Type B pancreatic cell (in vitro differentiated cells): Measurements from ENCODE around the gene TLX1. TPM values are rescaled to one million over a fixed set of nuclear protein-coding genes. Genes with fewer than 3 reads are reported as not detected.

ENCODE experiments used
- DNase-seq: peaks from one replicate; pipeline ENCODE4 v3.0.0; 2021; ENCODE audit warnings: mixed read lengths; ENCODE audit not compliant: unreplicated experiment; ENCODE audit errors: extremely low spot score
- H3K27ac Mint-ChIP-seq: 2 replicates; pipeline ENCODE4 v1.8.0; 2021; ENCODE audit warnings: mild to moderate bottlenecking, mixed read lengths
- H3K27me3 Mint-ChIP-seq: 2 replicates; pipeline ENCODE4 v1.8.0; 2021; ENCODE audit warnings: mixed read lengths
- H3K36me3 Mint-ChIP-seq: 2 replicates; pipeline ENCODE4 v1.8.0; 2021; ENCODE audit warnings: mixed read lengths
- H3K4me1 Mint-ChIP-seq: one replicate; pipeline ENCODE4 v1.8.0; 2021; ENCODE audit warnings: mixed read lengths; ENCODE audit not compliant: unreplicated experiment
- H3K4me3 Mint-ChIP-seq: 2 replicates; pipeline ENCODE4 v1.8.0; 2021; ENCODE audit warnings: mild to moderate bottlenecking, mixed read lengths
- H3K9me3 Mint-ChIP-seq: 2 replicates; pipeline ENCODE4 v1.8.0; 2021; ENCODE audit warnings: mixed read lengths
- total RNA-seq: library from RNA; stranded (reverse); gene quantifications from 2 replicates; pipeline ENCODE4 v1.2.1, GENCODE V29; 2021; ENCODE audit warnings: low replicate concordance
- TF ChIP-seq, protein P1 (sequence below): fragments of 200-600 bp; sonication (generic); conservative IDR thresholded peaks from 2 replicates; pipeline ENCODE4 v1.5.0; 2021; ENCODE audit warnings: antibody characterized with exemption, mild to moderate bottlenecking

TLX1 gene
- total RNA-seq, 1 donor from 2014 or later: 0.17 TPM

DNA sequence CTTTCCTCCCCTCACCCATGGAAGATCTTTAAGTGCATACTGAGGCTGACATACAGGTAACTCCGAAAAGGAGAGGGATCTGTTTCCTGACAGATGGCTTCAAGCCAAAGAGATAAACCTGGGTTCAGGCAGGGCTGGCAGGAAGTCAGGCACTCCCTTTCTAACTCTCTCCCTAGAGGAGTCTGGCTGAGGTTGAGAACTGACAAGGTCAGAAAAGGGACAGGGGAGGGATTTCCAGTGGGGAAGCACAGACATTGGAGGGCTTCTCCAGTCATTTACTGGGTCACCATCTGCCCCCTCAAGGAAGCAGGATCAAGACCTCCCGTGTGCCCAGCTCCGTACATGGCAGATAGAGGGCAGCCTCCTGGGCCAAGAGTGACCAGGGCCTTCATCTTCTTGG is 31.6 kb downstream of the TLX1 start:
- no peak for DNase-seq
- Mint-ChIP-seq H3K36me3 (no peaks in the 10 kb centered on the region), H3K27me3 (peaks cover 95% of the 10 kb centered on the region), H3K4me1 (peaks cover 7% of the 10 kb centered on the region), H3K4me3 (no peak overlapping the region), H3K27ac (no peak overlapping the region), H3K9me3 (no peaks in the 10 kb centered on the region)
- TF ChIP-seq, protein P1, sequence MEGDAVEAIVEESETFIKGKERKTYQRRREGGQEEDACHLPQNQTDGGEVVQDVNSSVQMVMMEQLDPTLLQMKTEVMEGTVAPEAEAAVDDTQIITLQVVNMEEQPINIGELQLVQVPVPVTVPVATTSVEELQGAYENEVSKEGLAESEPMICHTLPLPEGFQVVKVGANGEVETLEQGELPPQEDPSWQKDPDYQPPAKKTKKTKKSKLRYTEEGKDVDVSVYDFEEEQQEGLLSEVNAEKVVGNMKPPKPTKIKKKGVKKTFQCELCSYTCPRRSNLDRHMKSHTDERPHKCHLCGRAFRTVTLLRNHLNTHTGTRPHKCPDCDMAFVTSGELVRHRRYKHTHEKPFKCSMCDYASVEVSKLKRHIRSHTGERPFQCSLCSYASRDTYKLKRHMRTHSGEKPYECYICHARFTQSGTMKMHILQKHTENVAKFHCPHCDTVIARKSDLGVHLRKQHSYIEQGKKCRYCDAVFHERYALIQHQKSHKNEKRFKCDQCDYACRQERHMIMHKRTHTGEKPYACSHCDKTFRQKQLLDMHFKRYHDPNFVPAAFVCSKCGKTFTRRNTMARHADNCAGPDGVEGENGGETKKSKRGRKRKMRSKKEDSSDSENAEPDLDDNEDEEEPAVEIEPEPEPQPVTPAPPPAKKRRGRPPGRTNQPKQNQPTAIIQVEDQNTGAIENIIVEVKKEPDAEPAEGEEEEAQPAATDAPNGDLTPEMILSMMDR: no peak

DNA sequence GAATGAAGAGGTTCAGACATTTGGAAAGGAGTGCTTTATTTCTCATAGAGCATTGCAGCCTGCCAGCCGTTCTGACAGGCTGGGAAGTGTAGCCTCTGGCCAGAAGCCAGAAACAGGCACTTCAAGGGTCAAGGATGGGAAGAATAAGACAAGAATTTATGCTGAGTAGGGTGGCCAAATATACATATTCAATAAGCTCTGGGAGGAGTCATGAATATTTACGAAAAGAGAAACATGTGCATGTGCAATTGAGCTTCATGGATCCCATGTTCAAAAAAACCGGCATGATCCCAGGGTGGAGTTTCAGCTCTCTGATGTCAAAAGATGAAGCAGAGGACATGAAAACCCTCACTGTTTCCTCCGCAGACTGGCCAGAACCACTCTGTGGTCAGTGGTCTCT is 32.9 kb downstream of the TLX1 start:
- Mint-ChIP-seq H3K27me3 (peaks cover 96% of the 10 kb centered on the region), H3K27ac (no peak overlapping the region), H3K36me3 (no peaks in the 10 kb centered on the region), H3K4me1 (peaks cover 7% of the 10 kb centered on the region), H3K4me3 (no peak overlapping the region), H3K9me3 (no peaks in the 10 kb centered on the region)
- TF ChIP-seq, protein P1: no peak
- DNase-seq: no peak

DNA sequence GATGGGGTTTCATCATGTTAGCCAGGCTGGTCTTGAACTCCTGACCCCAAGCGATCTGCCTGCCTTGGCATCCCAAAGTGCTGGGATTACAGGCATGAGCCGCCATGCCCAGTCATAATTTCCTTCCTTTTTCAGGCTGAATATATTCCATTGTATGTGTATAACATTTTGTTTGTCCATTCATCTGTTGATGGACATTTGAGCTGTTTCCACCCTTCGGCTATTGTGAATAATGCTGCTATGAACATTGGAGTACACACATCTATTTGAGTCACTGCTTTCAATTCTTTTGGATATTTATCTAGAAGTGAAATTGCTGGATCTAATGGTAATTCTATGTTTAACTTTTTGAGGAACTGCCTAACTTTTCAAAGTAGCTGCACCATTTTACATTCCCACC is 34.6 kb downstream of the TLX1 start:
- TF ChIP-seq, protein P1: no peak
- H3K27me3 Mint-ChIP-seq: peaks cover 88% of the 10 kb centered on the region
- H3K36me3 Mint-ChIP-seq: no peaks in the 10 kb centered on the region
- H3K4me1 Mint-ChIP-seq: peaks cover 7% of the 10 kb centered on the region
- H3K9me3 Mint-ChIP-seq: no peaks in the 10 kb centered on the region
- DNase-seq: no peak
- no peak overlapping the region for H3K27ac Mint-ChIP-seq
- H3K4me3 Mint-ChIP-seq: no peak overlapping the region

DNA sequence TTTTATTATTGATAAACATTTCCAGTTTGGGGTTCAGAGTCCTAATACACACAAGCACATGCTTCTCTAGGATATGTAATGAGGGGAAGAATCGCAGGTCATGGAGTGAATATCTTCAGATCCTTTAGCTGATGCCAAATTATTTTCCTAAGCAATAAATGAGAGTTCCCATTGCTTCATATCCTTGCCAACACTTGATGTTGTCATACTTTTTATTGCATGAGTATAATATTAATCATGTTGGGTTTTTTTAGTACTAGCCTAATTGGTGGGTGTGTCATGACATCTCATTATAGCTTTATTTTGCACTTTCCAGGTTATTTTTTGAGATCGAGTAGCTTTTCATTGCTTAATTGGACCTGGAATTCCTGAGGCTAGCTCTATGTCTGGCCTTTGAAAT is 35.3 kb downstream of the TLX1 start:
- Mint-ChIP-seq H3K4me1 (peaks cover 7% of the 10 kb centered on the region), H3K27ac (no peak overlapping the region), H3K4me3 (no peak overlapping the region), H3K27me3 (peaks cover 86% of the 10 kb centered on the region), H3K9me3 (no peaks in the 10 kb centered on the region), H3K36me3 (no peaks in the 10 kb centered on the region)
- DNase-seq: no peak
- TF ChIP-seq, protein P1: no peak

DNA sequence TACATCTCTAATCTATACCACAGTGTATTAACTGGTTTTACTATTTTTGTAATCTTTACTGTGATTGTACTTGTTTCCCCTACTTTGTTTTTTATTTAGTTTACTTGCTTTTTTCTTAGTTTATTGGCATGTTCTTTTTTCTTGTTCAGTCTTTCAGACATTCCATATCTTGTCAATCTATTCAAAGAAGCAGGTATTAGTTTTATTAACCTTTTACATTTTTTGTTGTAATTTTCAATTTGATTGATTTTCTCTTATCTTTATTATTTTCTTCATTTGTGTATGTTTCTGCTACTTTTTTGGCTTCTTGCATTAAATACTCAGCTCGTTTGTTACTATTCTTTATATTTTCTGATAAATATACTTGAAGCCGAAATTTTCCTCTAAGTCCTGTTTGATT is 41.6 kb downstream of the TLX1 start:
- Mint-ChIP-seq H3K27me3 (peaks cover 57% of the 10 kb centered on the region), H3K4me1 (no peaks in the 10 kb centered on the region), H3K36me3 (no peaks in the 10 kb centered on the region), H3K9me3 (peaks cover 5% of the 10 kb centered on the region), H3K27ac (no peak overlapping the region), H3K4me3 (no peak overlapping the region)
- TF ChIP-seq, protein P1: no peak
- DNase-seq: no peak

GRCh38 chr10:101174319-101174718 is 43.2 kb downstream of the TLX1 start:
- DNase-seq: no peak
- H3K4me3 Mint-ChIP-seq: no peak overlapping the region
- H3K36me3 Mint-ChIP-seq: no peaks in the 10 kb centered on the region
- peaks cover 5% of the 10 kb centered on the region for H3K9me3 Mint-ChIP-seq
- peaks cover 52% of the 10 kb centered on the region for H3K27me3 Mint-ChIP-seq
- H3K4me1 Mint-ChIP-seq: no peaks in the 10 kb centered on the region
- TF ChIP-seq, protein P1: no peak
- no peak overlapping the region for H3K27ac Mint-ChIP-seq
